HG02678 (cell line): Measurements from ENCODE around the gene DSG3.

Experiments used
- ATAC-seq: cut with Tn5 transposase; IDR thresholded peaks from one replicate; pipeline ENCODE4 v1.9.1; 2021; ENCODE audit warnings: mild to moderate bottlenecking, moderate library complexity; ENCODE audit not compliant: unreplicated experiment

DSG3 gene, protein sequence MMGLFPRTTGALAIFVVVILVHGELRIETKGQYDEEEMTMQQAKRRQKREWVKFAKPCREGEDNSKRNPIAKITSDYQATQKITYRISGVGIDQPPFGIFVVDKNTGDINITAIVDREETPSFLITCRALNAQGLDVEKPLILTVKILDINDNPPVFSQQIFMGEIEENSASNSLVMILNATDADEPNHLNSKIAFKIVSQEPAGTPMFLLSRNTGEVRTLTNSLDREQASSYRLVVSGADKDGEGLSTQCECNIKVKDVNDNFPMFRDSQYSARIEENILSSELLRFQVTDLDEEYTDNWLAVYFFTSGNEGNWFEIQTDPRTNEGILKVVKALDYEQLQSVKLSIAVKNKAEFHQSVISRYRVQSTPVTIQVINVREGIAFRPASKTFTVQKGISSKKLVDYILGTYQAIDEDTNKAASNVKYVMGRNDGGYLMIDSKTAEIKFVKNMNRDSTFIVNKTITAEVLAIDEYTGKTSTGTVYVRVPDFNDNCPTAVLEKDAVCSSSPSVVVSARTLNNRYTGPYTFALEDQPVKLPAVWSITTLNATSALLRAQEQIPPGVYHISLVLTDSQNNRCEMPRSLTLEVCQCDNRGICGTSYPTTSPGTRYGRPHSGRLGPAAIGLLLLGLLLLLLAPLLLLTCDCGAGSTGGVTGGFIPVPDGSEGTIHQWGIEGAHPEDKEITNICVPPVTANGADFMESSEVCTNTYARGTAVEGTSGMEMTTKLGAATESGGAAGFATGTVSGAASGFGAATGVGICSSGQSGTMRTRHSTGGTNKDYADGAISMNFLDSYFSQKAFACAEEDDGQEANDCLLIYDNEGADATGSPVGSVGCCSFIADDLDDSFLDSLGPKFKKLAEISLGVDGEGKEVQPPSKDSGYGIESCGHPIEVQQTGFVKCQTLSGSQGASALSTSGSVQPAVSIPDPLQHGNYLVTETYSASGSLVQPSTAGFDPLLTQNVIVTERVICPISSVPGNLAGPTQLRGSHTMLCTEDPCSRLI

GRCh38 chr18:31447530-31448191, at the start of gene DSG3:
TSS of gene DSG3 (plus strand) at chr18:31447741. CDS start at chr18:31447878, 137 bp downstream.
- ATAC-seq: no peak

DNA sequence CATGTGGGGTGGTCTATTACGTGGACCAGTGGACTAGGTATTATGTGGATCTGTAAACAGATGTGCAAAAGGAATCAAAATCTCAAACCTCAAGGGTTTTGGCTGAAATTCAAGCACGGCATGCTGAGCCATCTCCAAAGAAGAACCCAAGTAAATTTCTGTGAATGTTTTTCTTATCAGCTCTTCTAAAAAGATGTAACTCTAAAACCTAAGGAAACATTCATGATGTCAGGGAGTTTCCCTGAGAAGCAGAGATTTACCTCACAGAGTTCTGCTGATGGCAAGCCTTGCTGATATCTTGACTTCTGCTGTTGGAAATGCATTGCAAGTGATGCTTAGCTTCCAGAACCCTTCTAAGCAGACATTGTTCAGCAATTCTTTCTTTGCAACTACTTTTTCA, 49.4 kb upstream of the DSG3 start:
- ATAC-seq: no peak

GRCh38 chr18:31399306-31400032, 48.1 kb upstream of the DSG3 start:
- no peak for ATAC-seq

GRCh38 chr18:31401156-31402025, 46.1 kb upstream of the DSG3 start:
- ATAC-seq: no peak

- no peak for ATAC-seq
Measured at GRCh38 chr18:31402026-31402373, 45.5 kb upstream of the DSG3 start.

- no peak for ATAC-seq
Measured at GRCh38 chr18:31403409-31403808, 44.1 kb upstream of the DSG3 start.

DNA sequence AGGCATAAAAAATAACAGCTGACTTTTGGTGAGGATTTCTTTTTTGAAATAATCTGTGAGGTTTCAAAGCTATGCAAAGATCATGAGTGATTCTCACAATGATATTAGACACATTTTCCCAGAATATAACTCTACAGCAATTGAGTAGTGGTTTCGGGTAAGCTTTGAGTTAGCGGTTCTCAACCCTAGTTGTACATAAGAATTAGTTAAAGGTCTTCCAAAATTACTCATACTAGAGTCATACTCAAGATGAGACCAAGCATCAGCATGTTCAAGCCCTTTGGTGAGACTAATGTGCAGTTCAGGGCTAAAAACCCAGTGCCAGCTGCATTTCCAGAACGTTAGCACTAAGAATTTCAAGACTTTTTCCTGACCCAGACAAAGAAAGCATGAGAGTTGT, 39.9 kb upstream of the DSG3 start:
- ATAC-seq: no peak

DNA sequence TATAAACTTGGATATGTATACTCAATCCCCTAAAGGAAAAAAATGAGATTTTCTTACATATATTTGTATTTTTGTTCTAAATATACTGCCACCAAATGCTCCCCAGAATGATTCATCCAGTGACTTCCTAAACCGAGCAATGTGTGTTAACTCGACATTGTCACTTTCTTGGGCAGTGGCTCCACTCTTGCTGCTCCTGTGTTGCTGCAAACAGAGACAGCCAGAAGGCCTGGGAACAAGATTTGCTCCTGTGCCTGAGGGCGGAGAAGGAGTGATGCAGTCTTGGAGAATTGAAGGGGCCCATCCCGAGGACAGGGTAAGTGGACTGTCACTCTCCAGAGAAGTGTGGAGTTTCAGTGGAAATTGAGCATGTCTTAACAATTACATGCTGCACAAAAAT, 38.3 kb upstream of the DSG3 start:
- no peak for ATAC-seq

DNA sequence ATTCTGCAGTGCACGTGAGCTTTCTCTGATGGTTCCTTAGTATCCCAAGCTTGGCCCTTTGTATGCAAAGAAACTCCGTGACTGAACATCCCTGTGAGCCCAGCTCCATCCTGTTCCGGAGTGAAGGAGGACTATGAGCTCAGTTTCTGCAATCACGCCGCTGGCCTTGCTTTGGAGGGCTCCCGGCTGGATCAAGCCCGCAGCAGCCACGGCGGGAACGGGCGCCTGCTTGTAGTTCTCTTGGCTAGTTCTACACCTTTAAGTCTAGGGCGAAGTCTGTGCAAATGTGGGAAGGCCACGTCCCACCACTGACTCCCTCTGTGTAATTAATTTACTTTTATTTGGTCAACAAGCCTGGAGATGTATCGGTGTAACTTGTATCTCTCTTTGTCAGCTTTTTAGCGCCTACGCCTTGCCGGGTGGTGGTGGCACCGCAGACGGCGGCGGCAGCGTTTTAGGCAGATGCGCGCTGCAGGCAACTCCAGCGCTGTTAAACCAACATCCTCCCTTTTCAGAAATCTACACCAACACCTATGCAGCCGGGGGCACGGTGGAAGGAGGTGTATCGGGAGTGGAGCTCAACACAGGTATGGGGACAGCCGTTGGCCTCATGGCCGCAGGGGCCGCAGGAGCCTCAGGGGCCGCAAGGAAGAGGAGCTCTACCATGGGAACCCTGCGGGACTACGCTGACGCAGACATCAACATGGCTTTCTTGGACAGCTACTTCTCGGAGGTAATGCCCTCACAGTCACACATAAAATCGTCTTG, 36.6 kb upstream of the DSG3 start:
- no peak for ATAC-seq

GRCh38 chr18:31413137-31413536, 34.4 kb upstream of the DSG3 start:
- ATAC-seq: no peak

DNA sequence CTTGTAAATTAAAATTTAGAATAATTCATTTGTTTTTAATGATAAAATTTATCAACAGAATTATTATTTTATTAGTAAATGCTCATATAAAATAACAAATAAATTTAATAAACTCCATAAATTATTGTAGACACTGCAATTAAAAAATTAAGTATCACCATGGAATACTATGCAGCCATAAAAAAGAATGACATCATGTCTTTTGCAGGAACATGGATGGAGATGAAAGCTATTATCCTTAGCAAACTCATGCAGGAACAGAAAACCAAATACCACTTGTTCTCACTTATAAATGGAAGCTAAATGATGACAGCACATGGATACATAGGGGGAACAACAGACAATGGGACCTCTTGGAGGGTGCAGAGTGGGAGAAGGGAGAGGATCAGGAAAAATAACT, 29.7 kb upstream of the DSG3 start:
- no peak for ATAC-seq

DNA sequence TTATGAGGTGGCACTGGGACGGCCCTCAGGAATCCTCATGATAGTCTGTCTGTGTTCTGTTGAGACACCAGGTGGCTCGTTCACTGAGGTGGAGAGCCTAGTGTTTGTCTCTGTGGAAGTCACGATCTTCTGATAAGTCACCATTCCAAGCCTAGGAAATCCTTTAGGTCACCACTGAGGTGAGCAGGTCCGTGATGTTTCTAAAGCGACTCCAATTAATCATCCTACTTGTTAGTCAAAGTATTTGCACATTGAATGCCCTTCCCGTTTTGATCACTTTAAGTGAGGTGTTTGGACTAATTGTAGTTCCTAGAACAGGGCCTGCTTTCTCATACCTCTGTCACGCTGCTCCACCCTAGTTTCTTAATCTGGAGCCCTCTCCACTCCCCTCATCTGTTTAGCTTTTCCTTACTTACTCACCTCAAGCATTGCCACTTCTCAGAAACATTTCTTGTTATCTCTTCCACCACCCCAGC, 28.0 kb upstream of the DSG3 start:
- no peak for ATAC-seq

DNA sequence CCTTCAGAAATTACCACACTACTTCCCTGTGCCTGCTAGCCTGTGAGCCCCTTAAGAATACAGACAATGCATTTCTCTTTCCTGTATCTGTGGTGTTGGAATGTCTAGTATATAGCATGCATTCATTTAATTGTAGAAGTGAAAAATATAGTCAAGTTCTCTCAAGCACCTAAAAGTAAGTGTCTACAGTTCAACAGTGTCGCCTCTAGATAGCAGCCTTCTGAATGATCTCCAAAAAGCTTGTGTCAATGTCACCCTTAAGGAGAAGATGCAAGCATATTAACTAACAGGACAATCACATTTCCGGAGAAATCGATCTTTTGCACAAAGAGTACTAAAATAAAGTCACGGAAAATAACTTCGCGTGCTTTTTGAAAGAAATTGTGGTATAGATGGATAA, 27.5 kb upstream of the DSG3 start:
- no peak for ATAC-seq

DNA sequence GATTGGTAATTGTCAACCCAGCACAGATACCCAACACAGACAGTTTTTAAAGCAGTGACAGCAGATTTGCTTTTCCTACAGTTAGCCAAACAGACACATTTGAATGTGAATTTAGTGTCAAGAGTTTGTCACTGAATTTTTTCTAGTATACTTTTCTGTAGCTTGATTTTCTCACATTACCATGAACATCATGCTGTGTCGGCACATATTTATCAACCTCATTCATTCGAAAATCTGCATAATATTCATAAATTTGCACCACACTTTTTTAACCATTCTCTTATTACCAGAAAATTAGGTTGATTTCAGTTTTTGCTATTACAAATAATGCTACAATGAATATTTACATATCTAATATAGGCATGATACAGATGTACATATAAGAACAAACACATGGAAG, 27.0 kb upstream of the DSG3 start:
- no peak for ATAC-seq

DNA sequence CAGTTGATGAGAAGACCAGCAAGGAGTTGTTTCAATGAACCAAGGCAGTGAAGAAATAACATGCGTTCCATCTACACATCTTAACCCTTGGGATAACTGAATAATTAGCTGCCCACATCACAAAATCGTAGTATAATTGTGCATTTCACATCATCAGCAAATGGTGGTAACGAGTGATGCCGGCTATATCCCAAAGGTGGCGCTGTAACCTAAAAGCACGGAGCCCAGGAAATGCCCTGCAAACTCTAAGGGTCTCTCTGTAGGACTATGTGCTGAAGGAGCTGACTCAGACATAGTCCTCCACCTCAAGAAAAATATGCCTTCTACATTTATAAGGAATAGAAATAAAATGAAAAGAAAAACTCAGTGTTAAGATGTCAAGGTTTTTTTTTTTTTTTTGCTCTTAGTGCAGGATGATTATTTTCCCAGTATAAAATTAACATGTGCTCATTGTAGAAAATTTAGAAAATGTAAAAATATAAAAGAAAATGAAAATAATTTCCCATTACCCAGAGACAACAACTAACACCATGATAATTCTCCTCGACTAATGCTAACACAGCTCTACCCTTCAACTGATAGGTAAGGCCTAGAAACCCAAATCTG, 23.1 kb upstream of the DSG3 start:
- ATAC-seq: no peak

- no peak for ATAC-seq
Measured at GRCh38 chr18:31426021-31426420, 21.5 kb upstream of the DSG3 start.

GRCh38 chr18:31426871-31427406, 20.6 kb upstream of the DSG3 start:
- no peak for ATAC-seq

- no peak for ATAC-seq
Measured at GRCh38 chr18:31428211-31428610, 19.3 kb upstream of the DSG3 start.
